ENCODE measurements around the gene CDK14.

Gene CDK14

DNA sequence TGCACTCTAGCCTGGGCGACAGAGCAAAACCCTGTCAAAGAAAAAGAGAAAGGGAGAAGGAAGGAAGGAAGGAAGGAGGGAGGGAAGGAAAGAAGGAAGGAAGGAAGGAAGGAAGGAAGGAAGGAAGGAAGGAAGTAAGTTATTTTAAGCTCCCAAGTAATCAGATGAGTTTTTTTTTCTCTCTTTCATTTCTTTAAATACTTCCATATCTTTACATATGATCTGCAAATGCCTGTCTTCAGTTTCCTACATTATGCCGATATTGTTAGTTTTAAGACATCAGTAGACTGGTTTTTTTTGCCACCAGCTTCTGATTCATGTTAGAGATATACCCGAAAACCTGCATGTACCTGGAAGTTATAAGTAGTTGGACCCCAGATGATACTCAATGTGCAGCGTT is 495.5 kb downstream of the CDK14 start:
- no peak for DNase-seq (ENCODE audit: low spot score)
- in situ Hi-C loops (cut with MboI; ENCODE audit: low pct_unique_long_range_greater_than_20kb, low sequenced_read_pairs, unreplicated experiment) = loop anchor here (25.0 kb wide), 1 partner anchor 546 kb away; no protein-coding TSS in a partner anchor
- TF ChIP-seq, protein P1, sequence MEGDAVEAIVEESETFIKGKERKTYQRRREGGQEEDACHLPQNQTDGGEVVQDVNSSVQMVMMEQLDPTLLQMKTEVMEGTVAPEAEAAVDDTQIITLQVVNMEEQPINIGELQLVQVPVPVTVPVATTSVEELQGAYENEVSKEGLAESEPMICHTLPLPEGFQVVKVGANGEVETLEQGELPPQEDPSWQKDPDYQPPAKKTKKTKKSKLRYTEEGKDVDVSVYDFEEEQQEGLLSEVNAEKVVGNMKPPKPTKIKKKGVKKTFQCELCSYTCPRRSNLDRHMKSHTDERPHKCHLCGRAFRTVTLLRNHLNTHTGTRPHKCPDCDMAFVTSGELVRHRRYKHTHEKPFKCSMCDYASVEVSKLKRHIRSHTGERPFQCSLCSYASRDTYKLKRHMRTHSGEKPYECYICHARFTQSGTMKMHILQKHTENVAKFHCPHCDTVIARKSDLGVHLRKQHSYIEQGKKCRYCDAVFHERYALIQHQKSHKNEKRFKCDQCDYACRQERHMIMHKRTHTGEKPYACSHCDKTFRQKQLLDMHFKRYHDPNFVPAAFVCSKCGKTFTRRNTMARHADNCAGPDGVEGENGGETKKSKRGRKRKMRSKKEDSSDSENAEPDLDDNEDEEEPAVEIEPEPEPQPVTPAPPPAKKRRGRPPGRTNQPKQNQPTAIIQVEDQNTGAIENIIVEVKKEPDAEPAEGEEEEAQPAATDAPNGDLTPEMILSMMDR (IDR thresholded peaks at IDR 0.05; ENCODE audit: extremely low read depth, insufficient read depth, missing control alignments) = no peak

DNA sequence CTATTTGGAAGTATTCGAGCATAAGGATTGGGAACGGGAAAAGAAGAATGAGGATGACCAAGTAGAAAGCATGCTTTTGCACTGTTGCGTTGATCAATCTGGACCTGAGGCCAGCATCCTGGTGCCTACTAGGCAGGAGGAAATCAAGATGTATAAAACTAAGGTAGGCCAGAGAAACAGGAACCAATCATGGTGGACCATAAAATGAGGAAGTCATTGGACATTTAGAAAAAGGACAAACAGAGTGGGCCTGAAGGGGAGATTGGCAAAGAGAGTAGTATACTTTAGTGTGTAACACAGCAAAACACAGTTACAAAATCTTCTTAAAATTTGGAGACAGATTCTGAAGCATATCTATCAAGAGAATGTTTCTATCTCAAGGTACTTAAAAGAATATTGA is 497.1 kb downstream of the CDK14 start:
- TF ChIP-seq, protein P1 (IDR thresholded peaks at IDR 0.05; ENCODE audit: extremely low read depth, insufficient read depth, missing control alignments) = no peak
- in situ Hi-C loops (cut with MboI; ENCODE audit: low pct_unique_long_range_greater_than_20kb, low sequenced_read_pairs, unreplicated experiment) = loop anchor here (25.0 kb wide), 1 partner anchor 544 kb away; no protein-coding TSS in a partner anchor
- no peak for DNase-seq (ENCODE audit: low spot score)

DNA sequence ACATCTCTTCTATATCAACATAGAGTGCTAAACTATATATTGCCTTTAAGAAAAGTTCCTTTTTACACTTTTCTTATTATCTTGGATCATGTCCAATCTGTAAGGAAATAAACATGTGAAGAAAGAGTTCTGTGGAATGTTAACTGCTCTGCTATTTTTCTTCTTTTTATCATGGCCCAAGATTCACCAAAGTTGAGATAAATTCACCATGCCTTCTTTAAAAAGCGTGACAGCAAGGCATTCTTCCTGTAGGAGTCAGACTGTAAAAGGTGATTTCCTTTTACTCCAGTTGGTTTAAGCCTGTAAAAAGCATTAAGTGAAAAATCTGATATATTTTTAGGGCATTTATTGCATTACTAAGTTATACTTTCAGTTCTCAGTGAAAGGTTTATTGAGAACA is 502.4 kb downstream of the CDK14 start:
- in situ Hi-C loops (cut with MboI; ENCODE audit: low pct_unique_long_range_greater_than_20kb, low sequenced_read_pairs, unreplicated experiment) = loop anchor here (25.0 kb wide), 1 partner anchor 539 kb away; no protein-coding TSS in a partner anchor
- DNase-seq (ENCODE audit: low spot score) = no peak
- TF ChIP-seq, protein P1 (IDR thresholded peaks at IDR 0.05; ENCODE audit: extremely low read depth, insufficient read depth, missing control alignments) = no peak

DNA sequence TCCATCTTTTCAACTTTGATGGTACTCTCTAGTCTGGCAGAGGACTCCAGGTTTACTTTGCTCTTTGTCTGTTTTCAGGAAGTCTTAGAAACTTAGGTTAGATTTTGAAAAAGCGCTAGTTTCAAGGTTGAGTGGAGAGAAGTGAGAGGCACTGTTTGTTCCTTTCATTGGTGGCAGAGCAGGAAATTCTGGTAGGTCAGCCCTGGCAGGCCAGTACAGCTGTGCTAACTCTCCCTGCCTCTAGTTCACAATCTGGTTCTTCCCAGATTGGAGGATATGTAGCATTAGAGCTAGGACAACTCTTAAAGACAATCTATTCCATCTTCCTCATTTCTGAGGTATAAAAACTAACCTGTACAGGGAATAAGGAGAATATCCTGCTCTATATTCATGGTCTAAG is 507.2 kb downstream of the CDK14 start:
- TF ChIP-seq, protein P1 (IDR thresholded peaks at IDR 0.05; ENCODE audit: extremely low read depth, insufficient read depth, missing control alignments) = no peak
- no peak for DNase-seq (ENCODE audit: low spot score)
- in situ Hi-C loops (cut with MboI; ENCODE audit: low pct_unique_long_range_greater_than_20kb, low sequenced_read_pairs, unreplicated experiment) = no loop called here

DNA sequence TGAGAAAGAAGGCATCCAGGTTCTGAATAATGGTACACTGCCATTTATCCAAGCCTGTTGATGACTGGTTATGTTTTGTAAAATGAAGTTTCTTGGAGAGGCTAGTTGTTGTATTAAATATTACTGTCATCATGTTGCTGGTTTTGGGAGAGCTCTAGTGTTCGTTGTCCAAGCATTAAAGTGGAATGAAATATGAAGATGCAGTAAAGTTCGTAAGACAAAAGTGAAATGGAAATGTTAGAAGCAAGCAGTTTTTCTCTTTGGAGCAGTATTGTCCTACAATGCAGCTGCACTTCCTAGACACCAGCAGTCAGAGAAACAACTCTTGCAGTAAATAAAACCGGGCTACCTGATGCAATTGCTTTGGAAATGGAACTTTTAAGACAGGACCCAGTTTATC is 511.3 kb downstream of the CDK14 start:
- DNase-seq (ENCODE audit: low spot score) = no peak
- TF ChIP-seq, protein P1 (IDR thresholded peaks at IDR 0.05; ENCODE audit: extremely low read depth, insufficient read depth, missing control alignments) = no peak
- in situ Hi-C loops (cut with MboI; ENCODE audit: low pct_unique_long_range_greater_than_20kb, low sequenced_read_pairs, unreplicated experiment) = no loop called here

DNA sequence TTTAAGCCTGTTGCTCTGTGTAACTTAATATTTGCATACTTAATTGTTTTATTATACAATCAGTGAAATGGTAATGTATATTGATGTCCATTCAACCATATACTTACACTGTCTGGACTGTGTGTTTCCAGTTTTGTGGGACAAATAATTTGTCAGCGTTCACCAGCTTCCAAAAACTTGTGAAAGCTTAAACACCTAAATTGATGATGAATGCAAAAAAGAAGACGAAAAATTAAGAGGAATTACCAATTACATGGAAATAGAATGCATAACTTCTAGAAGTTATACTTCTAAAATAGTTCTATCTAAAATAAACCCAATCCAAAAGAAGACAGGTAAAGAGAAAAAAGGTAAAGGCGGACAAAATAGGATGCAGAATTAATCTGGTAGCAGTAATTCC is 513.1 kb downstream of the CDK14 start:
- TF ChIP-seq, protein P1 (IDR thresholded peaks at IDR 0.05; ENCODE audit: extremely low read depth, insufficient read depth, missing control alignments) = no peak
- in situ Hi-C loops (cut with MboI; ENCODE audit: low pct_unique_long_range_greater_than_20kb, low sequenced_read_pairs, unreplicated experiment) = no loop called here

DNA sequence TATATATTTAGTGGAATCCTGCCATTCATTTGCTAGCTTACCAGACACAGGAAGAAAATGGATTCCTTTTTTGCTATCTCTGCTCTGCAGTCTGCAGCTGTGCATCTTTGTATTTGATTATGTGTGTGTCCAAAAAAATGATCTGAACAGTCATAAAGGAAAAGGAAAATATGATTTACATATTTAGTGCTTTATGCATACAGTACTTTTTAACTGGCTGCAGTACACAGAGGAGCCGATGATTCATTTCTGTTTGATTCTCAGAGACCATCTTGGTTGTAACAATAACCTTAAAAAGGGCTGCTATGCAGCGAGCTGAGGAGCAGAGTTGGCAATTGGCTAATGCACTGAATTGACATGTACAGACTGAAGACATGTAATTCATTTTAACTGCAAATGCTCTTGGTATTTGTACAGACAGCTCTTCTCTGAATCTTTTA is 516.8 kb downstream of the CDK14 start:
- TF ChIP-seq, protein P1 (IDR thresholded peaks at IDR 0.05; ENCODE audit: extremely low read depth, insufficient read depth, missing control alignments) = no peak
- DNase-seq (ENCODE audit: low spot score) = no peak
- in situ Hi-C loops (cut with MboI; ENCODE audit: low pct_unique_long_range_greater_than_20kb, low sequenced_read_pairs, unreplicated experiment) = no loop called here

More for the DNA sequence above, 513.1 kb downstream of the CDK14 start:
- no peak for DNase-seq (ENCODE audit: low spot score)
